ENCODE measurements around the gene WSCD1. TPM values are rescaled to one million over a fixed set of nuclear protein-coding genes. Genes with fewer than 3 reads are reported as not detected.

The WSCD1 gene
- total RNA-seq, result under 0.01 TPM in 1 of 2 replicates, not detected in the other

GRCh38 chr17:6069539-6070429 lies at the start of gene WSCD1:
TSS of gene WSCD1 (plus strand) at chr17:6070379. CDS start at chr17:6080659, 10,280 bp downstream.
- peak within 1 kb of the TSS; percentile 25 for H3K4me3 ChIP-seq (ENCODE audit: low read depth, low read length)
- no peak for DNase-seq (ENCODE audit: low read depth)
- no peak for TF ChIP-seq CTCF (IDR thresholded peaks at IDR 0.05; ENCODE audit: insufficient read depth, low read depth, low read length)

GRCh38 chr17:6021011-6021400 lies 49.2 kb upstream of the WSCD1 start:
- TF ChIP-seq CTCF (IDR thresholded peaks at IDR 0.05; ENCODE audit: insufficient read depth, low read depth, low read length), result no peak
- no peak overlapping the region for H3K4me3 ChIP-seq (ENCODE audit: low read depth, low read length)
- no peak for DNase-seq (ENCODE audit: low read depth)

GRCh38 chr17:6021627-6022026 lies 48.6 kb upstream of the WSCD1 start:
- no peak overlapping the region for H3K4me3 ChIP-seq (ENCODE audit: low read depth, low read length)
- no peak for DNase-seq (ENCODE audit: low read depth)
- TF ChIP-seq CTCF (IDR thresholded peaks at IDR 0.05; ENCODE audit: insufficient read depth, low read depth, low read length), result no peak

DNA sequence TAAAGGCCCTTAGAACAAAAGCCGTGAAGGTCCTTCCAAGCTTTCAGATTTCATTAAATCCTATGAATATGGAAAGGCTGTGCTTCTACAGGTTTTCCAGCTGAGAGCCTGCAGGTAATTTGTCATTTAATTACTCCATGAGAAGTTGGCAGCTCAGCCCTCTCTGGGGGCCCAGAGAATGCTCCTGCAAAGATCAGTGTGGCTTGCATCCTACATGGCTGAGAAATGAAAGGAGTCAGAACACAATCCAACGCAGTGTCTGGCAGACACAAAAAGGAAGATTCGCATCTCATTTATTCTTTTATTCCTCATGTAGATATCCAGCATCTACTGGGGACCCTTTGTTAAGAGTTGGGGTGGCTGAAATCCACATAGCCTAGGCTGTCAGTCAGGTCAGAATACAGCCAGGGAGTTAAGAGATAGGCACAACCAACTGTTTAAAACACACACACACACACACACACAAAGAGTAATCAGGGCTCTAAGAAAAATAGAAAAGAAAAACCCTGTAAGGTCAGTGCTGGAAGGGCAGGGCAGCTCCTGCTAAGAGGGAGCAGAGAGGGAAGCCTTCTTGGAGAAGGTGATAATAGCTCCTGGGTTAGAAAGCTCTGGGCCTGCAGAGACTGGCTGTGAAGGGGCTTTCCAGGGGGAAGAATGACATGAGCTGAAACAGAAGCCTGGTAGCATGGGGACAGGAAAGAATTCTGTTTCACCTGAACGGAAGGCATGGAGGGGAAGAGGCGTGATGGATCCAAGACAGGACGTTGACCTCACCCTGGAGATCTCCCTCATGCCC lies 46.9 kb upstream of the WSCD1 start:
- no peak overlapping the region for H3K4me3 ChIP-seq (ENCODE audit: low read depth, low read length)
- no peak for DNase-seq (ENCODE audit: low read depth)
- TF ChIP-seq CTCF (IDR thresholded peaks at IDR 0.05; ENCODE audit: insufficient read depth, low read depth, low read length), result no peak

DNA sequence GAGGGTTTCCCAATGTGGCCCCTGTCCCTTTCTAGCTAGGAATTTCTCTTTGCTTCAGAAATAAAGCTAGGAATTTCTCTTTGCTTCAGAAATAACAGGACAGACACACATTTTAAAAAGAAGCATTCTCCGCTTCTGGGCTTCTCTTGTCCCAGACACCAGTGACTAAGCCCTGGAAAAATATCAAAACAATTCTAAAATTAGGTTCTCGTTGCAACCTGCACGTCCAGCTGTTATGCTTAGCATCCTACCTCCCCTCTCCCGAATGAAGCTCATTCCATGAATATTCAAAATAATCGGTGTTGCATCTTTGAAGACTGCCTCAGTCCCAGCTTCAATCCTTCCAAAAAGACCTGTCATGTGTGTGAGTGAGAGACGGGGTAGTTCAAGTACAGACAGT lies 45.6 kb upstream of the WSCD1 start:
- DNase-seq (ENCODE audit: low read depth), result no peak
- TF ChIP-seq CTCF (IDR thresholded peaks at IDR 0.05; ENCODE audit: insufficient read depth, low read depth, low read length), result no peak

GRCh38 chr17:6027342-6028024 lies 42.7 kb upstream of the WSCD1 start:
- DNase-seq (ENCODE audit: low read depth), result no peak
- TF ChIP-seq CTCF (IDR thresholded peaks at IDR 0.05; ENCODE audit: insufficient read depth, low read depth, low read length), result no peak
- no peak overlapping the region for H3K4me3 ChIP-seq (ENCODE audit: low read depth, low read length)

More for the DNA sequence above, 45.6 kb upstream of the WSCD1 start:
- no peak overlapping the region for H3K4me3 ChIP-seq (ENCODE audit: low read depth, low read length)

Measured in fibroblast of villous mesenchyme (primary cell).